Stomach (tissue), 9 donors: ENCODE results near the gene VWA7. TPM values are rescaled to one million over a fixed set of nuclear protein-coding genes. Genes with fewer than 3 reads are reported as not detected.
A peak's percentile ranks its signal among the peaks of the same experiment; 100 is the strongest.

ENCODE experiments used
- DNase-seq, 2 donors: peaks; one replicate each; pipeline versions ENCODE4 v3.0.0 to v3.0.0-alpha.2; 2013 to 2019
- H3K27ac ChIP-seq, 5 donors: fragments of 200-600 bp in 4 of 5; sonication (generic) in 4 of 5; one replicate each; pipeline ENCODE4 v1.5.1; 2013 to 2019; ENCODE audit warnings: mild to moderate bottlenecking in 1 of 5, moderate library complexity in 1 of 5
- H3K27me3 ChIP-seq, 3 donors: fragments of 200-600 bp; sonication (generic); one replicate each; pipeline ENCODE4 v1.5.1; 2017 to 2019; ENCODE audit warnings: mixed run types in 1 of 3
- H3K36me3 ChIP-seq, 4 donors: fragments of 200-600 bp; sonication (generic); 1 replicate in 3 of 4; 2 replicates in 1 of 4; pipeline ENCODE4 v1.5.1; 2016 to 2019
- H3K4me1 ChIP-seq, 4 donors: fragments of 200-600 bp; sonication (generic); one replicate each; pipeline ENCODE4 v1.5.1; 2016 to 2019
- H3K4me3 ChIP-seq, 4 donors: fragments of 200-600 bp; sonication (generic) in 3 of 4; one replicate each; pipeline ENCODE4 v1.5.1; 2016 to 2019; ENCODE audit warnings: mild to moderate bottlenecking in 1 of 4
- H3K9me3 ChIP-seq, 4 donors: fragments of 200-600 bp; sonication (generic); one replicate each; pipeline ENCODE4 v1.5.1; 2016 to 2019
- EP300 ChIP-seq: sonication (generic); formaldehyde crosslinking; IDR thresholded peaks from one replicate; pipeline ENCODE4 v1.6.1; 2017; ENCODE audit warnings: antibody characterized with exemption
- POLR2A ChIP-seq, 4 donors: fragments of 450-650 bp; IDR thresholded peaks; one replicate each; pipeline ENCODE4 v1.6.1; 2016; ENCODE audit warnings: antibody characterized with exemption in 4 of 4, control low read depth in 2 of 4, mild to moderate bottlenecking in 1 of 4, moderate library complexity in 1 of 4
- POLR2AphosphoS5 ChIP-seq, 3 donors: sonication (generic); formaldehyde crosslinking; IDR thresholded peaks; one replicate each; pipeline ENCODE4 v1.6.1; 2016; ENCODE audit warnings: antibody characterized with exemption in 3 of 3
- WGBS, 5 donors: extraction: QIAGEN DNeasy Blood & Tissue Kit in 3 of 5; methylation state at CpG; one replicate each; pipeline versions ENCODE4 v1.1.5 to v1.1.7; 2013 to 2018; 5-methylcytosine and 5-hydroxymethylcytosine counted together
- intact Hi-C: fragments of 100-400 bp; cut with DNase I; formaldehyde crosslinking; loops from one replicate; pipeline ENCODE4 v1.15.1; 2023; ENCODE audit warnings: low total_unique reads
- polyA plus RNA-seq, 3 donors: library from polyadenylated mRNA; stranded (reverse); fragments of 200-250 nt; gene quantifications; one replicate each; pipeline ENCODE4 v1.2.3, GENCODE V29; 2013
- total RNA-seq, 5 donors: library from RNA; depleted of rRNA; stranded (reverse); fragments of >200 nt; gene quantifications; one replicate each; pipeline versions ENCODE4 v1.1.0 to v1.2.3, GENCODE V29; 2014 to 2016
- TF ChIP-seq, protein P1 (sequence below), 7 experiments: fragments of 450-650 bp in 4 of 7; fragments of 200-600 bp in 3 of 7; sonication (generic) in 3 of 7; IDR thresholded peaks; one replicate each; pipeline ENCODE4 v1.5.1; 2016 to 2019; ENCODE audit warnings: antibody characterized with exemption in 7 of 7, control low read depth in 2 of 7, mild to moderate bottlenecking in 1 of 7
- donor health status: healthy with polysubstance abuse.
- donor health status: Bipolar disorder and iron deficiency.
- donor health status: healthy.

The VWA7 gene
- total and polyA plus RNA-seq, 8 donors: 1.3 to 18.3 (median 4.2) TPM; not detected in 1

DNA sequence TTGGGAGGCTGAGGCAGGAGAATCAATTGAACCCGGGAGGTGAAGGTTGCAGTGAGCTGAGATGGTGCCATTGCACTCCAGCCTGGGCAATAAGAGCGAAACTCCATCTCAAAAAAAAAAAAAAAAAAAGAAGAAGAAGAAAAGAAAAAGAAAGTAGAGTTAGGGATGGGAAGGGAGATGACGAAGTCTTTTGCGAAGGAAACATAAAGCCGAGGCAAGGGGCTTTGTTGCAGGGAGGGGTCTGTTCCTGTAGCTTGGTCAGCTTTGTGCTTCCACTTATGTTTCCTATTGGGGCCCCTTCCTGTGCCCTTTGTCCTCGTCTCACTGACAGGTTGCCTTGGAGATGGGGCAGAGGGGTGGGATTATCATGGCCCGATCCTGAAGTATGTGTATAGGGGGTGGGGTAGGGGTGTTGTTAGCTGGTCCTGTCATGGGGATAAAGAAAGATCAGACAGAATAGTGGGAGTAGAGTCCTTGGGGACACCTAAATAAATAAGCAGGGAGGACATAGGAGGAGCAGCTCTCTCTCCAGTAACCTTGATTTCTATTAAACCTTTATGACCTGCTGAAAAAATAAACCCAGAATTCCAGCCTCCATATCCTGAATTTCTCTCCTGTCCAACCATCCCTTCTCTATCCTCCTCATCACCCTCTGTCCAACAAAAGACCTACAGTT lies 39.7 kb downstream of the VWA7 start:
- H3K4me3 ChIP-seq: peak overlapping the region in 2 of 4 donors; percentile 78 to 85
- TF ChIP-seq POLR2AphosphoS5 (IDR thresholded peaks at IDR 0.05) (no peak), POLR2A (IDR thresholded peaks at IDR 0.05) (no peak), EP300 (no peak)
- TF ChIP-seq, protein P1, sequence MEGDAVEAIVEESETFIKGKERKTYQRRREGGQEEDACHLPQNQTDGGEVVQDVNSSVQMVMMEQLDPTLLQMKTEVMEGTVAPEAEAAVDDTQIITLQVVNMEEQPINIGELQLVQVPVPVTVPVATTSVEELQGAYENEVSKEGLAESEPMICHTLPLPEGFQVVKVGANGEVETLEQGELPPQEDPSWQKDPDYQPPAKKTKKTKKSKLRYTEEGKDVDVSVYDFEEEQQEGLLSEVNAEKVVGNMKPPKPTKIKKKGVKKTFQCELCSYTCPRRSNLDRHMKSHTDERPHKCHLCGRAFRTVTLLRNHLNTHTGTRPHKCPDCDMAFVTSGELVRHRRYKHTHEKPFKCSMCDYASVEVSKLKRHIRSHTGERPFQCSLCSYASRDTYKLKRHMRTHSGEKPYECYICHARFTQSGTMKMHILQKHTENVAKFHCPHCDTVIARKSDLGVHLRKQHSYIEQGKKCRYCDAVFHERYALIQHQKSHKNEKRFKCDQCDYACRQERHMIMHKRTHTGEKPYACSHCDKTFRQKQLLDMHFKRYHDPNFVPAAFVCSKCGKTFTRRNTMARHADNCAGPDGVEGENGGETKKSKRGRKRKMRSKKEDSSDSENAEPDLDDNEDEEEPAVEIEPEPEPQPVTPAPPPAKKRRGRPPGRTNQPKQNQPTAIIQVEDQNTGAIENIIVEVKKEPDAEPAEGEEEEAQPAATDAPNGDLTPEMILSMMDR (IDR thresholded peaks at IDR 0.05): no peak
- WGBS, 5 donors: 30 to 49% (median 40%) methylated on average over 7 of the region's 7 CpGs
- H3K36me3 ChIP-seq: peaks cover 15 to 21% (median 20%) of the 10 kb centered on the region in 4 donors
- H3K9me3 ChIP-seq: no peaks in the 10 kb centered on the region
- peak in 1 of 2 donors; percentile 90 for DNase-seq
- no peaks in the 10 kb centered on the region for H3K27me3 ChIP-seq
- peak overlapping the region; percentile 94 to 97 (median 95) for H3K27ac ChIP-seq
- intact Hi-C loops: no loop called here
- peaks cover 55 to 73% (median 63%) of the 10 kb centered on the region in 4 donors for H3K4me1 ChIP-seq

- H3K9me3 ChIP-seq: no peaks in the 10 kb centered on the region
- WGBS, 5 donors: 20 to 34% (median 27%) methylated on average over 9 to 10 of the region's 10 CpGs
- H3K27me3 ChIP-seq: no peaks in the 10 kb centered on the region
- TF ChIP-seq EP300 (no peak), POLR2A (IDR thresholded peaks at IDR 0.05) (no peak), POLR2AphosphoS5 (IDR thresholded peaks at IDR 0.05) (no peak)
- TF ChIP-seq, protein P1 (IDR thresholded peaks at IDR 0.05): no peak
- DNase-seq: peak in 1 of 2 donors; percentile 45
- peaks cover 55 to 80% (median 66%) of the 10 kb centered on the region in 4 donors for H3K4me1 ChIP-seq
- peak overlapping the region; percentile 67 to 85 (median 75) for H3K4me3 ChIP-seq
- intact Hi-C loops: no loop called here
- H3K27ac ChIP-seq: peak overlapping the region; percentile 94 to 97 (median 95)
- peaks cover 21 to 27% (median 26%) of the 10 kb centered on the region in 4 donors for H3K36me3 ChIP-seq
These were observed 40.3 kb downstream of the VWA7 start for GRCh38 chr6:31736768-31737314.

DNA sequence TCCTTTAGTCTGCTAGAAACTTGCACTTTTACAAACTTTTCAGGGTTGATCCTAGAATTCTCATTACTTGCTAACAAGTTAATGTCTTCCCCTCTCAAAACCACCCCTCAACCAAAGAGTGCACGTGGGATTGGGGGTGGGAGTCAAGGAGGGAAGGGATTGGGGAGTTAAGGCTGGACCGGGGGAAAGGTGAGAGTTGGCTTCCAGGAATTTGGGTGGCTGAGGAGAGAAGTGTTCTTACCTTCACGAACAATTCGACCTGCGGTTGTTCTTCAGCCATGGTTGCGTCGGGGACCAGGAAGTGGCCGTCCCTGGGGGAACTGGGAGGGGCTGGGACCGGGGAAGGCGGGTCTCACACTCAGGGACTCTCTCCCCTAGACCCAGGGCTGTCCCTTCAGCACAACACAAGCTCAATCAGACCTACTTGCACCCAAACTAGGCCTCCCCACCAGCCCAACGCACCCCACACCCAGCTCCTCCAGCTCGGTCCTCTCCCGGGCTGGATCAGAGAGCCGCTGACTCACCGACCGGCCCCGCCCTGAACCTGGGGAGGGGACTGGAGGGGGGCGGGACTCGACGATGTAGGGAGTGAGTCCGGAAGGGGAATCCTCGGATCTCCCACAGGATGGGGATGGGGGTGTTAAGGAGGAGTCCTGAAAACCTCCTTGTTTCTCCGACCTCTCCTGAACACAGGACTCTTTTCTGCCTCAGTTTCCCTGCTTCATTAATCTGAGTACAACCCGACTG lies 40.9 kb downstream of the VWA7 start, which contains the start of gene CLIC1:
CLIC1 (minus strand) TSS at position 510 of the 747 bp plus-strand sequence; CDS start at position 280, 230 bp downstream.
- peaks cover 28 to 33% (median 32%) of the 10 kb centered on the region in 4 donors for H3K36me3 ChIP-seq
- H3K27ac ChIP-seq: peak within 1 kb of the TSS; percentile 94 to 97 (median 95)
- peak; percentile 87 to 96 for DNase-seq
- H3K27me3 ChIP-seq: no peaks in the 10 kb centered on the region
- intact Hi-C loops: no loop called here
- TF ChIP-seq, protein P1 (IDR thresholded peaks at IDR 0.05): no peak
- peak in 2 of 4 donors; percentile 70 to 87 for TF ChIP-seq POLR2A (IDR thresholded peaks at IDR 0.05)
- peak in 2 of 3 donors; percentile 96 to 97 for TF ChIP-seq POLR2AphosphoS5 (IDR thresholded peaks at IDR 0.05)
- TF ChIP-seq EP300: no peak
- peaks cover 55 to 83% (median 68%) of the 10 kb centered on the region in 4 donors for H3K4me1 ChIP-seq
- peak within 1 kb of the TSS; percentile 67 to 85 (median 75) for H3K4me3 ChIP-seq
- whole genome bisulfite sequencing, 5 donors: 0 to 1% (median 0%) methylated on average over 22 to 24 of the region's 24 CpGs
- H3K9me3 ChIP-seq: no peaks in the 10 kb centered on the region

DNA sequence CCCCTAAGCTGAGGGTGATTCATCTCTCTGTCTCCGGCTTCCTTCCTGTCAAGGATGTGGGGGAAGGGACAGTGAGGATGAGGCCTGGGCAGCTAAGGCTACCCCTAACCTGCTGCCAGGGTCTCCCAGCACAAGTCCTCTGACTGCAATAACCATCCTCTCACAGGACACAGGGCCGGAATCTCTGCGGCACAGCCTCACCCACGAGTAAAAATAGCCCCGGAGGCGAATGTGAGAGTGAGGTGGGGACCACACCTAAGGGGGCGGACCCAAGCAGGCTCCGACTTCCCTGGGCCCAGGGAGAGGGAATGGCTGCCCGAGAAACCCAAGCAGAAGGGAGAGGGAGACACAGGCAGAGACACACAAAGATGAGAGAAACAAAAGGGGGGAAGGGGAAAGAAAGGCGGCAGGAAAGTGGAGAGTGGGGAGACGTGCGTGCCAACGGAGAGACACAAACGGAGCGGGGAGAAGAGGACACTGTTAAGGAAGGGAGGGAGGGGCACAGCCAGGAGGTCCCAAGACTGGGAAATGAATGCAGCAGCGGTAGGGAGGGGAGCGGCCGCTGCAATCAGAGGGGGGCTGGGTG lies 42.2 kb downstream of the VWA7 start:
- 0% methylated on average over 17 to 18 of the region's 18 CpGs for WGBS, 5 donors
- peak; percentile 54 to 86 for DNase-seq
- H3K9me3 ChIP-seq: no peaks in the 10 kb centered on the region
- peaks cover 36 to 41% (median 40%) of the 10 kb centered on the region in 4 donors for H3K36me3 ChIP-seq
- peak overlapping the region; percentile 94 to 97 (median 95) for H3K27ac ChIP-seq
- peaks cover 54 to 81% (median 70%) of the 10 kb centered on the region in 4 donors for H3K4me1 ChIP-seq
- H3K4me3 ChIP-seq: peak overlapping the region; percentile 67 to 85 (median 75)
- intact Hi-C loops: no loop called here
- TF ChIP-seq POLR2AphosphoS5 (IDR thresholded peaks at IDR 0.05): peak in 2 of 3 donors; percentile 57 to 74
- TF ChIP-seq POLR2A (IDR thresholded peaks at IDR 0.05): no peak
- no peaks in the 10 kb centered on the region for H3K27me3 ChIP-seq
